ENCODE results near the gene CHST5.
A peak's percentile ranks its signal among the peaks of the same experiment; 100 is the strongest.

The CHST5 gene

GRCh38 chr16:75506574-75506973 is 29.3 kb downstream of the CHST5 start:
- DNase-seq: peak in 1 of 51 donors; percentile 4

- no peak for DNase-seq
These were observed 29.8 kb downstream of the CHST5 start for GRCh38 chr16:75506107-75506506.

DNA sequence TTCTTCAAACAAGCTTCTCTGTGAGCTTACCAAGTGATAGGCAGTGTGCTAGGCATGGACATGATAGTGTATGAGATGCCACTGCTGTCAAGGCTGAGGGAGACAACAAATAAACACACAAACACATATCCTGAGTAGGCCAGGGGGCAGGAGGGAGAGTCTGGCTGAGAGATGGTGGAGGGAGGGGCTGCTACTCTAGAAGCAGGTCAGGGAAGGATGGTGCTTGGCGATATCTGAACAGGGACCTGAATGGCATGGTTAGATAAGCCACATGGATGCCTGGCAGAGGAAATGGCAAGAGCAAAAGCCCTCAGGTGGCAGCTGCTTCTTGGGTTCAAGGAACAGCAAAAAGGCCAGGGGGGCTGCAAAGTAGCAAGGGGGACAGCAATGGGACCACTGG is 32.1 kb downstream of the CHST5 start:
- no peak for DNase-seq

DNA sequence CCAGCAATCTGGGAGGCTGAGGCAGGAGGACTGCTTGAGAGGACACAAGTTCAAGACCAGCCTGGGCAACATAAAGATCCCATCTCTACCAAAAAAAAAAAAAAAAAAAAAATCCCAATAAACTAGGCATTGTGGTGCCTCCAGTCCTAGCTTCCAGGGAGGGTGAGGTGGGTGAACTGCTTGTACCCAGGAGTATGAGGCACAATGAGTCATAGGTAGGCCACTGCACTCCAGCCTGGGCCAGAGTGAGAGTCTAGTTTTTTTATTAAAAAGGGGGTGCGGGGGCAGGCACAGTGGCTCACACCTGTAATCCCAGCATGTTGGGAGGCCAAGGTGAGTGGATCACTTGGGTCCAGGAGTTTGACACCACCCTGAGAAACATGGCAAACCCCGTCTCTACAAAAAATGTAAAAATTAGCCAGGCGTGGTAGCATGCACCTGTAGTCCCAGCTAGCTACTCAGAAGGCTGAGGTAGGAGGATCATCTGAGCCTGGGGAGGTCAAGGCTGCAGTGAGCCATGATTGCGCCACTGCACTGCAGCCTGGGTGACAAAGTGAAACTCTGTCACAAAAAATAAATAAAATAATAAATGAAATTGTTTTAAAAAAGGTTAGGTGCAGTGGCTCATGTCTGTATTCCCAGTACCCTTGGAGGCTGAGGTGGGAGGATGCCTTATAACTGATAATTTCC is 32.8 kb downstream of the CHST5 start:
- no peak for DNase-seq

DNA sequence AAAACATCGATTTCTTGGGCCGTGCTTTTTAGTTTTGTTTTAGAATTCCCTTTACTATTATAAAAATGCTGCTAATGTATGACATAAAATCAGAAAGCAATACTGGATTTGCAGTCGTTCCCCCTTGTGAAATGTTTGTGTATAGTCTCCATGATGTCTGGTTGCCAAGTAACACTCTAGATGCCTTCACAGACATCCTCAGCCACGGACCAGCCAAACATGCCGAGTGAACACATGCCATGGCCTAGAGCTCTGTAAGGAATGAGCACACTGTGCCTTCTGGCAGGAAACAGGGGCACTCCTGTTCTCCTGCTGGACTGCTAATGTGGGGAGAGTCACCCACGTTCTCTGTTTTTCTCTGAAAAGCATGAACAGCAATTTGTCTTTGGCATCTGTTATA is 34.1 kb downstream of the CHST5 start:
- DNase-seq: peak in 24 of 51 donors; percentile 2 to 53 (median 22)

DNA sequence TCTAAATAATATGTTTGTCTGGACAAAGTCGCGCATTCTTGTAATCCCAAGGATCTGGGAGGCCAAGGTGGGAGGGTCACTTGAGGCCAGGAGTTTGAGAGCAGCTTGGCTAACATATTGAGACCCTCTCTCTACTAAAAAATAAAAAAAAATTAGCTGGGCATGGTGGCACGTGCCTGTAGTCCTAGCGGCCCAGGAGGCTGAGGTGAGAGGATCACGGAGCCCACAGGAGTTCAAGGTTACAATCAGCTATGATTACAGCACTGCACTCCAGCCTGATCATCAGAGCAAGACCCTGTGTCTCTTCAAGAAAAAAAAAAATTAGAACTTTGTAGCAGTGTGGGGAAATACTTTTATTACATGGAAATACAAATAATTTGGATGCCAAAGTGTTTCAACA is 34.5 kb downstream of the CHST5 start:
- no peak for DNase-seq

DNA sequence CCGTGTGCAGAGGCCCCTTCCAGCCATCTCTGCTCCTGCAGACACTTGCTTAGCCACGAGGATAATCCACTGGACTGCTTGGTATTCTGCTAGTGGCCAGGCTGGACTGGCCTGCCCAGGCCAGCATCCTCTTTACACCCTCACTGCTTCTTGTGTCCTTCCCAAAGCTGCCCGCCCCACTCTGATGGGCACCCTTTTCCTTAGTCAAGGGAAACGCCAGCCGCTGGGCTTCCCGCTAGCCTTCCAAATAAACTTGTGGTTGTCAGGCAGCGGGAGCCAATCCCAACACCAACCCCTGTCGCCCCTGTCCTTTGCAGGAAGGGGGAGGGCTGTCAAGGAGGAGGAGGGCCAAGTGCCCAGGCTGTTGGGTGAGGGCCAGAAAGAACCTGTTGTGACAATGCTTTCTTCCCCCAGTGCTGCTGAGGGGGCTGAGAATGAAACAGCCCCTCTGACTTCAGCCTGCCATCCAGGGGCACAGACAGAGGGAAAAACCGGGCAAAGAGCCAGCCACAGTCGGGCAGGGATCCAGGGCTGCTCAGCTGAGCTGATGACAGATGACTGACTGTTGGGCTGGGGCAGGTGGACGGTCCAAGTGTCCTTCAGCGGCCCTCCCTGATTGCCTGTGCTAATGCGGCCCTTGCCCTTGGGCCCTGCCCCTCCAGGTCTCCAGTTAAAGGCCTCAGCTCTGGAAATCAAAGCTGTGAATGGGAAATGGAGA is 37.1 kb downstream of the CHST5 start:
- DNase-seq: peak in 47 of 51 donors; percentile 3 to 86 (median 62)

DNA sequence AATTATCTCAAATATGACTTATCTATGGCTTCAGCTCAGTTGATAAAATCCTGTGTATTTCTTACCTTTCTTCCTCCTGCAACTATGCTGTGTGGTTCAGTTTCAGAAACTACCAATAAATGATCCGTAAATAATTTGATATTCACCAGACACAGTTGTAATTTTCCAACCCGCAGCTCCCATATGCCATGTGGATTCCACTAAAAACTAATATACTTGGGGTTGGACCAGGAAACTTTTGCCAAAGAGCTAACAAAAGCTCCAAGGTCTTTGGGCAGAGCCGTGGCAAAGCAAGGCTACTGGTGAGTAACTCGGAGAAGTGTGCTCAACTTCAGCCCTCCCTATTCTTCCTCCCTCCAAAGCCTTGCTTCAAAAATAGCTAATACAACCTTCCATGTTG is 38.4 kb downstream of the CHST5 start:
- peak in 3 of 51 donors; percentile 4 to 11 (median 6) for DNase-seq

DNA sequence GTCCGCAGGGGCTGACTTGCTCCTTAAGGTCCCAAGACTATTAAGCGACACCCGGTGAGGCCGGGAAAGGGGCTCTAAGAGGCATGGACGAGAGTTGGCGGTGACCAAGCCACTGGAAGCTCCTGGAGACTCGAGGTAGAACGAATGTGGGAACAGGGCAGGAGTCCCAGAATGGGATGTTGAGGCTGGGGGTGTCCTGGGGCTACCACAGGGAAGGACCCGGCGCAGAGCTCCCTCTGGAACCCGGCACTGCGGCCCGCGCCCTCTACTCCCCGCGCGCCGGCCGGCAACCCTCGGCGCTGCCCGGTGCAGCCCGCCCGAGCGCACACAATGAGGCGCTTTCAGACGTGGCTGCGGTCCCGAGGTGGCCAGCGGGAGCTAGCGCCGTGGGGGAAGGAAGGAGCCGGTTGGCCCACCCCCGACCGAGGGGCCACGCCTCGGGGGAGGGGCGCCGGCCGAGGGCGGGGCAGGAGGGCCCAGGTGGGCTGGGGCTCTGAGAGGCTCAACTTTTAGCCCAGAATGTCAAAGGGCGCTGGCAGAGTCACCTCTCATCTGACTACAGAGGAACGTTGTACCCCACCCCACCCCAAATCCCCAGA is 40.7 kb downstream of the CHST5 start, which contains the start of gene CHST6:
CHST6 (minus strand) TSS at position 366 of the 599 bp plus-strand sequence. CDS start 15,613 bp downstream, outside the sequence.
- DNase-seq: peak in 49 of 51 donors; percentile 6 to 87 (median 69)

DNA sequence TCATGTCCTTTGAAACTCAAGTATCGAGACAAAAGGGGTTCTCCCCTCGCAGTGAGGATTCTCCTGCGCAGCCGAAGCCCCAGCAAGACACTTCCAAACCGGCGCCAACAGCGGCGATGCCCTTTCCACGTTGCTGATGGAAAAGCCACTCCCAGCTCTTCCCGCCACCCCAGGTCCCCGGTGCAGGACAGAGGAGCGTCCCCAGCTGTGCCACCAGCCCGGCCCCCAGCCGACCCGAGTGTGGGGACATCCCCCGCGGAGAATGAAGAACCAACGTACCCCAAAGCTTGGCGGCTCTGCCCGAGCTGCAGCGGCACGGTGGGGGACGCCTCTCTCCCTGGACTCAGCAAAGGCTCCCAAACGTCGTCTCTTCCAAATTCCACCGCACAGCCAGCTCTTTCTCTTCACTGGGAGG is 41.2 kb downstream of the CHST5 start:
- peak in 29 of 51 donors; percentile 14 to 69 (median 43) for DNase-seq

- DNase-seq: peak in 12 of 51 donors; percentile 8 to 48 (median 20)
These were observed 41.7 kb downstream of the CHST5 start for GRCh38 chr16:75494184-75494583.

GRCh38 chr16:75491876-75492275 is 44.0 kb downstream of the CHST5 start:
- DNase-seq: peak in 40 of 51 donors; percentile 10 to 86 (median 56)

DNA sequence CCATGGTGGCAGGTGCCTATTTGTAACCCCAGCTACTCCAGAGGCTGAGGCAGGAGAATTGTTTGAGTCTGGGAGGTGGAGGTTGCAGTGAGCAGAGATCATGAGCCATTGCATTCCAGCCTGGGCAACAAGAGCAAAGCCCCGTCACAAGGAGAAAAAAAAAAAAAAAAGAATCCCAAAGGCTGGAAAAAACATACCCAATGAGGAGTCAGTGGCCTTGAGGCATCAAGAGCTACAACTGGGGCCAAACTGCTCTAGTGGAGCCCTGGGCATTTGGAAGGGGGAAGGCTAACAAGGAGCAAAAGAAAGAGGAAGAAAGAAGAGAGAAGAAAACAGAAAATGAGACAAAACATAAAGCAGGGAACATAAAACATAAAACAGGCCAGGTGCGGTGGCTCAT is 47.6 kb downstream of the CHST5 start:
- no peak for DNase-seq

GRCh38 chr16:75486676-75487313 is 49.1 kb downstream of the CHST5 start:
- DNase-seq: no peak

GRCh38 chr16:75486014-75486675 is 49.8 kb downstream of the CHST5 start:
- no peak for DNase-seq

GRCh38 chr16:75485230-75486013 is 50.5 kb downstream of the CHST5 start:
- DNase-seq: no peak

GRCh38 chr16:75483222-75483621 is 52.7 kb downstream of the CHST5 start:
- DNase-seq: no peak

DNA sequence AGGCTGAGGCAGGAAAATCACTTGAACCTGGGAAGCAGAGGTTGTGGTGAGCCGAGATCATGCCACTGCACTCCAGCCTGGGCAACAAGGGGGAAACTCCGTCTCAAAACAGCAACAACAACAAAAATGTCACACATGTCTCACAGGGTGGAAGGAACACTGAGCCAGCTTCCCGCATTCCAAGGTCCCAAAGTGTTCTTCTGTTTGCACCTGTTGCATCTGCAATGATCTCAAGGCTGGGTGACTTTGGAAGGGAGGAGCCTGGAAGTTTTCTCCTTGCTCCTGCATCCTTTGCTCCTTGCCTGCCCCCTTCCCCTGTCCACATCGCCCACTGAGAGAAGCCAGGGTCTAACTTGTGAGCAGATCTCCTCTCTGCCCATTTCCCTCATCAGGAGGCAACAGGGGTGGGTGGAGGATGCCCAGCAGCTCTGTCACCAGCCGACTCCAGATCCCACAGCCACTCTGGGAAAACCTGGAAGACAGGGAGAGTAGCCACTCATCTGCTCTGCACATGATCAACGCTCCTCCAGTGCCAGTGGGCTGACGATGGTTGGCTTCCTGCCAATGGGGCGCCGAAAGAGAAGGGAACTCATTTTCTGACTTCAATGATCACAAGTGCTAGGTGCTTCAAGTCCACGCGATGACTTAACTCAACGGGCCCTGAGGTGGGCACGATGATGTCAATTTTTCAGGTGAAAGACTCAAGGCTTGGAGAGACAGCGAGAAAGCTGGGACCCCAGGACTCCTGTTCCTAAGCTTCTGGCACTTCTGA is 53.3 kb downstream of the CHST5 start:
- no peak for DNase-seq

- no peak for DNase-seq
These were observed 54.4 kb downstream of the CHST5 start for GRCh38 chr16:75481475-75481874.

All from hypothalamus (tissue), 51 donors.